HepG2 (cell line): Measurements from ENCODE around the gene SNRNP200. TPM values are rescaled to one million over a fixed set of nuclear protein-coding genes. Genes with fewer than 3 reads are reported as not detected.

Experiments
- AGO2 ChIP-seq: fragments of 200-400 bp; formaldehyde crosslinking; optimal IDR thresholded peaks from 2 replicates; pipeline ENCODE3; 2017; ENCODE audit warnings: mild to moderate bottlenecking, low read depth, low read length, moderate library complexity
- AKAP8 ChIP-seq: sonication (generic); formaldehyde crosslinking; IDR thresholded peaks from 2 replicates; pipeline ENCODE4 v1.5.1; 2020; ENCODE audit warnings: mild to moderate bottlenecking, missing genetic modification reagents
- CREB1 ChIP-seq, 2 experiments: fragments of 450-650 bp in 1 of 2; IDR thresholded peaks; 2 replicates each; pipeline ENCODE4 v1.6.1; 2016 to 2017; ENCODE audit warnings: control low read depth in 1 of 2, mild to moderate bottlenecking in 1 of 2, missing compliant biosample characterization in 1 of 2, missing genetic modification characterization in 1 of 2
- FOSL2 ChIP-seq: sonication (generic); formaldehyde crosslinking; IDR thresholded peaks from 2 replicates; pipeline ENCODE4 v1.4.0; 2020; ENCODE audit warnings: missing genetic modification reagents
- KDM4B ChIP-seq: sonication (generic); formaldehyde crosslinking; IDR thresholded peaks from 2 replicates; pipeline ENCODE4 v1.4.0; 2020; ENCODE audit warnings: missing genetic modification reagents
- KDM5B ChIP-seq: sonication (generic); formaldehyde crosslinking; IDR thresholded peaks from 2 replicates; pipeline ENCODE4 v1.4.0; 2020; ENCODE audit warnings: missing genetic modification reagents, mild to moderate bottlenecking, borderline replicate concordance
- MTA3 ChIP-seq: sonication (generic); formaldehyde crosslinking; IDR thresholded peaks from 2 replicates; pipeline ENCODE4 v1.4.0; 2020; ENCODE audit warnings: missing genetic modification reagents
- PAWR ChIP-seq: sonication (generic); formaldehyde crosslinking; IDR thresholded peaks from 2 replicates; pipeline ENCODE4 v1.4.0; 2020; ENCODE audit warnings: missing genetic modification reagents, mild to moderate bottlenecking, borderline replicate concordance
- RXRB ChIP-seq: IDR thresholded peaks from 2 replicates; pipeline ENCODE4 v1.6.1; 2016; ENCODE audit warnings: borderline replicate concordance, missing genetic modification reagents, missing compliant biosample characterization
- TBX2 ChIP-seq: sonication (generic); formaldehyde crosslinking; IDR thresholded peaks from 2 replicates; pipeline ENCODE4 v1.5.0; 2020; ENCODE audit warnings: missing genetic modification reagents, mild to moderate bottlenecking, borderline replicate concordance
- U2AF2 ChIP-seq: fragments of 200-400 bp; formaldehyde crosslinking; IDR thresholded peaks from 2 replicates; pipeline ENCODE4 v1.6.1; 2017; ENCODE audit warnings: low read depth, mild to moderate bottlenecking, low read length
- ZBTB21 ChIP-seq: sonication (generic); formaldehyde crosslinking; IDR thresholded peaks from 2 replicates; pipeline ENCODE4 v1.4.0; 2020; ENCODE audit warnings: missing genetic modification reagents
- ZNF10 ChIP-seq: sonication (generic); formaldehyde crosslinking; IDR thresholded peaks from 2 replicates; pipeline ENCODE4 v1.4.0; 2020; ENCODE audit warnings: mild to moderate bottlenecking, low read depth, missing genetic modification reagents, borderline replicate concordance
- ZNF564 ChIP-seq: sonication (generic); formaldehyde crosslinking; IDR thresholded peaks from 2 replicates; pipeline ENCODE4 v1.8.1; 2023; ENCODE audit warnings: mild to moderate bottlenecking, missing genetic modification reagents
- ZNF589 ChIP-seq: sonication (generic); formaldehyde crosslinking; conservative IDR thresholded peaks from 2 replicates; pipeline ENCODE4 v1.8.0; 2022; ENCODE audit warnings: mild to moderate bottlenecking, moderate library complexity, missing genetic modification reagents
- ZNF841 ChIP-seq: sonication (generic); formaldehyde crosslinking; IDR thresholded peaks from 2 replicates; pipeline ENCODE4 v1.8.1; 2023; ENCODE audit warnings: missing genetic modification reagents, borderline replicate concordance
- polyA plus RNA-seq, 8 experiments: library from polyadenylated mRNA; depleted of rRNA in 3 of 8; stranded (reverse) in 7 of 8; unstranded in 1 of 8; fragments of >200 nt; fragmentation: Illumina TruSeq in 4 of 8; extraction: Trizol in 4 of 8; gene quantifications; 2 replicates each; pipeline versions ENCODE4 v1.2.1 to v1.2.3, GENCODE V29; 2011 to 2016; ENCODE audit warnings: low read depth in 4 of 8, missing spikeins in 1 of 8, mixed read lengths in 1 of 8; ENCODE audit not compliant: insufficient read depth in 1 of 8
- total RNA-seq, 5 experiments: library from RNA; depleted of rRNA; stranded (reverse); fragments of >200 nt; fragmentation: Illumina TruSeq; extraction: Trizol; gene quantifications; 2 replicates each; pipeline ENCODE4 v1.2.3, GENCODE V29; 2016; ENCODE audit warnings: low read depth in 1 of 5
- TF ChIP-seq, protein P1 (sequence below): sonication (generic); formaldehyde crosslinking; IDR thresholded peaks from 2 replicates; pipeline ENCODE4 v1.4.0; 2020; ENCODE audit warnings: missing genetic modification reagents
- TF ChIP-seq, protein P2 (sequence below): sonication (generic); formaldehyde crosslinking; IDR thresholded peaks from 2 replicates; pipeline ENCODE4 v1.4.0; 2020; ENCODE audit warnings: mild to moderate bottlenecking, missing genetic modification reagents
- TF ChIP-seq, protein P3 (sequence below): sonication (generic); formaldehyde crosslinking; IDR thresholded peaks from 2 replicates; pipeline ENCODE4 v1.8.0; 2022; ENCODE audit warnings: missing genetic modification reagents, mild to moderate bottlenecking, inconsistent platforms, borderline replicate concordance
- TF ChIP-seq, protein P4 (sequence below): sonication (generic); formaldehyde crosslinking; IDR thresholded peaks from 2 replicates; pipeline ENCODE4 v1.8.1; 2023; ENCODE audit warnings: mild to moderate bottlenecking, moderate library complexity, missing genetic modification reagents
- TF ChIP-seq, protein P5 (sequence below): sonication (generic); formaldehyde crosslinking; IDR thresholded peaks from 2 replicates; pipeline ENCODE4 v1.8.0; 2022; ENCODE audit warnings: mild to moderate bottlenecking, missing genetic modification reagents

The SNRNP200 gene
- total and polyA plus RNA-seq, 2 of the 13 experiments (the other 11 are each of a cell fraction or from before 2014, with no cell fraction given), result 99.0 to 232 TPM

DNA sequence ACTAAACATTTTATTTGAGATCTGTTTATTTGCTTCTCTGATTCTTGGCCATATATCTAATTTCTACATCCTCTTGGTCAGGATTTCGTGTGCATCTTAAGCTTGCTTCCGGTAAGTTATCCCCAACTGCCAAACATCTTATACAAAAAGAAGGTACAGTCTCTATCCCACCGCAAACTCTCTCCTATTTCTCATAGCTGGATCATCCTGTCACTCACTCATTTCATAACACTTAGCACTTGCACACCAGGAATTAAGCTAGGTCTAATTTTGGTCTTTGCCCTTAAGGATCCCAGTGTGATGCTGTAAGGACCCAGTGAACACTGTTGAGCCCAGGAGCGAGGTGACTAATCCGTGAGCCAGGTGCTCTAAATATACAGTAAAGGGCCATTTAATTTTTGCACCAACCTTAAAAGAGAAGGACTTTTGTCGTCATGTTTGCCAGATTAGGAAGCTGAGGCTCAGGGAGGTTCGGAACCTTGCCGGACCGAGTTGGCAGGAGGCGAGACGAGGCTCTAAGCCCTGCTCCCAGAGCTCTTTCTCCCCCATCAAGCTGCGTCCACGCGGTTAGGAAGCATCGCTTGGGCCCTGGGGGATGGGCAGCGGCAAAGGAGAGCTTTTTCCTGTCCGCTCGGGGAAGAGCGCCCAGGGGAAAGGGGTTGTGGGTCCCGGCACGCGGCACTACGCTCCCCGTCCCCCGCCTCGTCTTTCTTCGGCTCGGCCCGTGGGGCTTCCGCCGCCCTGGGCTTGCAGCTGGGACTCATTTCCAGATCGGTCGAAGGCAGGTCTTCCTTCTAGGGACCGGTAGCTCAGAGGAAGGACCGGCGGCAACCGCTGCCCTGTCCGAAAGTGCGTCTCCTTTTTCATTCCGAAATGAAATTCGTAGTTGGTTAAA, 15.6 kb upstream of the SNRNP200 start (continued):
- TF ChIP-seq AGO2 (no peak), ZNF589 (CRISPR knock-in tag) (no peak), AKAP8 (CRISPR knock-in tag) (0 out of 2 replicates have a peak, but pooled peaks have one; percentile 25), KDM5B (CRISPR knock-in tag) (peak; percentile 84), MTA3 (CRISPR knock-in tag) (no peak), ZNF10 (no peak), PAWR (no peak), U2AF2 (no peak), RXRB (CRISPR knock-in tag) (no peak), FOSL2 (CRISPR knock-in tag) (no peak; the same call in 1 of the 2 replicates), ZNF564 (CRISPR knock-in tag) (no peak), TBX2 (CRISPR knock-in tag) (no peak), KDM4B (no peak), ZNF841 (CRISPR knock-in tag) (no peak), CREB1 (IDR thresholded peaks at IDR 0.05) (no peak), CREB1 (CRISPR knock-in tag; IDR thresholded peaks at IDR 0.05) (no peak), ZBTB21 (CRISPR knock-in tag) (no peak)
- TF ChIP-seq, protein P1, sequence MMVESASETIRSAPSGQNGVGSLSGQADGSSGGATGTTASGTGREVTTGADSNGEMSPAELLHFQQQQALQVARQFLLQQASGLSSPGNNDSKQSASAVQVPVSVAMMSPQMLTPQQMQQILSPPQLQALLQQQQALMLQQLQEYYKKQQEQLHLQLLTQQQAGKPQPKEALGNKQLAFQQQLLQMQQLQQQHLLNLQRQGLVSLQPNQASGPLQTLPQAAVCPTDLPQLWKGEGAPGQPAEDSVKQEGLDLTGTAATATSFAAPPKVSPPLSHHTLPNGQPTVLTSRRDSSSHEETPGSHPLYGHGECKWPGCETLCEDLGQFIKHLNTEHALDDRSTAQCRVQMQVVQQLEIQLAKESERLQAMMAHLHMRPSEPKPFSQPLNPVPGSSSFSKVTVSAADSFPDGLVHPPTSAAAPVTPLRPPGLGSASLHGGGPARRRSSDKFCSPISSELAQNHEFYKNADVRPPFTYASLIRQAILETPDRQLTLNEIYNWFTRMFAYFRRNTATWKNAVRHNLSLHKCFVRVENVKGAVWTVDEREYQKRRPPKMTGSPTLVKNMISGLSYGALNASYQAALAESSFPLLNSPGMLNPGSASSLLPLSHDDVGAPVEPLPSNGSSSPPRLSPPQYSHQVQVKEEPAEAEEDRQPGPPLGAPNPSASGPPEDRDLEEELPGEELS (CRISPR knock-in tag), result no peak
- TF ChIP-seq, protein P2, sequence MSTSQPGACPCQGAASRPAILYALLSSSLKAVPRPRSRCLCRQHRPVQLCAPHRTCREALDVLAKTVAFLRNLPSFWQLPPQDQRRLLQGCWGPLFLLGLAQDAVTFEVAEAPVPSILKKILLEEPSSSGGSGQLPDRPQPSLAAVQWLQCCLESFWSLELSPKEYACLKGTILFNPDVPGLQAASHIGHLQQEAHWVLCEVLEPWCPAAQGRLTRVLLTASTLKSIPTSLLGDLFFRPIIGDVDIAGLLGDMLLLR, result no peak; the same call in 1 of the 2 replicates
- TF ChIP-seq, protein P3, sequence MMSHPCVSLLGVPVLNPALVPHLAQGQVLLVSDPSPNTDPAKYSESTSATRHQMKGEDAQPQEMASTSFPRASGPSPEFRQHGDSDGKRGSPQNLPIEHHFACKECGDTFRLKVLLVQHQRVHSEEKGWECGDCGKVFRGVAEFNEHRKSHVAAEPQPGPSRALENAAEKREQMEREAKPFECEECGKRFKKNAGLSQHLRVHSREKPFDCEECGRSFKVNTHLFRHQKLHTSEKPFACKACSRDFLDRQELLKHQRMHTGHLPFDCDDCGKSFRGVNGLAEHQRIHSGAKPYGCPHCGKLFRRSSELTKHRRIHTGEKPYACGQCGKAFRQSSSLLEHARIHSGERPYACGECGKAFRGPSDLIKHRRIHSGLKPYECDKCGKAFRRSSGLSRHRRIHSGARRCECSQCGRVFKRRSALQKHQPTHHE, result no peak
- TF ChIP-seq, protein P4, sequence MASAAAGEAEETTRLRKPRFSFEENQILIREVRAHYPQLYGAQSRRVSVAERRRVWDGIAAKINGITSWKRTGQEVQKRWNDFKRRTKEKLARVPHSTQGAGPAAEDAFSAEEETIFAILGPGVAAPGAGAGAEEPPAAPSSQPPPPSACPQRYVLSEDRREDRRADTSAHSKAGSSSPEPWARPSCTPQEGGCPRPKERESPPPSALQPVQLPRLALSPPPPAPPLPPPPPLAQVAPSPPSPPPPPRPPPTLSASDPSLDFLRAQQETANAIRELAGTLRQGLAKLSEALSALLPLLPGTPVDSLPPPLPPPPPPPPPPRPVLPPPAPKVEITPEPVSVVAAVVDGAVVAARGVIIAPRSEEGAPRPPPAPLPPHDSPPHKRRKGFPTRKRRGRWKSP, result no peak
- TF ChIP-seq, protein P5, sequence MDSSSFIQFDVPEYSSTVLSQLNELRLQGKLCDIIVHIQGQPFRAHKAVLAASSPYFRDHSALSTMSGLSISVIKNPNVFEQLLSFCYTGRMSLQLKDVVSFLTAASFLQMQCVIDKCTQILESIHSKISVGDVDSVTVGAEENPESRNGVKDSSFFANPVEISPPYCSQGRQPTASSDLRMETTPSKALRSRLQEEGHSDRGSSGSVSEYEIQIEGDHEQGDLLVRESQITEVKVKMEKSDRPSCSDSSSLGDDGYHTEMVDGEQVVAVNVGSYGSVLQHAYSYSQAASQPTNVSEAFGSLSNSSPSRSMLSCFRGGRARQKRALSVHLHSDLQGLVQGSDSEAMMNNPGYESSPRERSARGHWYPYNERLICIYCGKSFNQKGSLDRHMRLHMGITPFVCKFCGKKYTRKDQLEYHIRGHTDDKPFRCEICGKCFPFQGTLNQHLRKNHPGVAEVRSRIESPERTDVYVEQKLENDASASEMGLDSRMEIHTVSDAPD (CRISPR knock-in tag), result no peak
